ENCODE measurements around the gene ROM1.
"Not testable (repeated sequence)": the region's sequence is repeated elsewhere in the genome, so short reads cannot be mapped to it uniquely, and the experiment has no call there.

Gene ROM1

GRCh38 chr11:62610814-62611704, 2.0 kb upstream of the ROM1 start:
- peak; percentile 16 for DNase-seq

GRCh38 chr11:62611705-62612365, 1.2 kb upstream of the ROM1 start:
- peak; percentile 58 for DNase-seq

GRCh38 chr11:62613291-62613778, 278 bp downstream of the ROM1 start:
- no peak for DNase-seq

GRCh38 chr11:62614275-62614674, 1.2 kb downstream of the ROM1 start:
- no peak for DNase-seq

- no peak for DNase-seq
These were observed 2.5 kb downstream of the ROM1 start for GRCh38 chr11:62615521-62615920.

GRCh38 chr11:62616957-62617356, 3.9 kb downstream of the ROM1 start:
- not testable (repeated sequence) for DNase-seq

GRCh38 chr11:62621027-62621566, 8.0 kb downstream of the ROM1 start:
- no peak for DNase-seq

- DNase-seq, result peak; percentile 96
These were observed 8.8 kb downstream of the ROM1 start, which contains the start of gene B3GAT3 for GRCh38 chr11:62621567-62622470. Gene B3GAT3, minus strand, starts transcription at chr11:62621986. Its CDS starts 39 bp downstream, at chr11:62621947.

GRCh38 chr11:62622476-62623089, 9.5 kb downstream of the ROM1 start:
- no peak for DNase-seq

GRCh38 chr11:62627713-62628112, 14.7 kb downstream of the ROM1 start:
- DNase-seq, result no peak

GRCh38 chr11:62632492-62632891, 19.4 kb downstream of the ROM1 start:
- no peak for DNase-seq

GRCh38 chr11:62644220-62644619, 31.2 kb downstream of the ROM1 start:
- DNase-seq, result no peak

- no peak for DNase-seq
These were observed 32.6 kb downstream of the ROM1 start for GRCh38 chr11:62645671-62645945.

- DNase-seq, result peak; percentile 96
These were observed 33.1 kb downstream of the ROM1 start, which contains the start of gene GANAB for GRCh38 chr11:62645946-62646824. Gene GANAB, minus strand, starts transcription at chr11:62646613. Its CDS starts 14 bp downstream, at chr11:62646599.

GRCh38 chr11:62646825-62647608, 34.0 kb downstream of the ROM1 start:
- no peak for DNase-seq

- no peak for DNase-seq
These were observed 34.5 kb downstream of the ROM1 start for GRCh38 chr11:62647609-62648005.

- DNase-seq, result no peak
These were observed 35.3 kb downstream of the ROM1 start for GRCh38 chr11:62648185-62648966.

GRCh38 chr11:62648967-62649364, 35.9 kb downstream of the ROM1 start:
- no peak for DNase-seq

- no peak for DNase-seq
These were observed 36.4 kb downstream of the ROM1 start for GRCh38 chr11:62649486-62649885.
